Measurements from ENCODE around the gene BTNL3. TPM values are rescaled to one million over a fixed set of nuclear protein-coding genes. Genes with fewer than 3 reads are reported as not detected.
A peak's percentile ranks its signal among the peaks of the same experiment; 100 is the strongest.

Gene BTNL3
- total RNA-seq, 2 donors from 2014 or later = 1.6 TPM; not detected in 1

- Histone ChIP-seq H3K4me3 (no peak overlapping the region), H3K4me1 (replicated peaks) (peaks cover under 1% of the 10 kb centered on the region), H3K27ac (no peak overlapping the region), H3K36me3 (no peaks in the 10 kb centered on the region), H3K27me3 (replicated peaks; ENCODE audit: insufficient read depth) (peaks cover 9% of the 10 kb centered on the region), H3K9me3 (no peaks in the 10 kb centered on the region)
- whole genome bisulfite sequencing = 83% methylated on average over 2 of the region's 2 CpGs
- intact Hi-C loops (cut with DNase I) = no loop called here
- TF ChIP-seq CTCF (IDR thresholded peaks at IDR 0.05) (no peak), POLR2AphosphoS5 (IDR thresholded peaks at IDR 0.05) (no peak), POLR2A (IDR thresholded peaks at IDR 0.05) (no peak)
- no peak for DNase-seq (ENCODE audit: low spot score)
Observed at GRCh38 chr5:181047288-181047687, 58.6 kb downstream of the BTNL3 start.

GRCh38 chr5:181047921-181048320 is 59.3 kb downstream of the BTNL3 start:
- Histone ChIP-seq H3K27me3 (replicated peaks; ENCODE audit: insufficient read depth) (peaks cover 9% of the 10 kb centered on the region), H3K4me1 (replicated peaks) (peaks cover 3% of the 10 kb centered on the region), H3K36me3 (no peaks in the 10 kb centered on the region), H3K9me3 (no peaks in the 10 kb centered on the region), H3K27ac (no peak overlapping the region), H3K4me3 (no peak overlapping the region)
- intact Hi-C loops (cut with DNase I) = no loop called here
- TF ChIP-seq POLR2A (IDR thresholded peaks at IDR 0.05) (no peak), POLR2AphosphoS5 (IDR thresholded peaks at IDR 0.05) (no peak), CTCF (IDR thresholded peaks at IDR 0.05) (no peak)
- 94% methylated on average over 15 of the region's 15 CpGs for WGBS
- no peak for DNase-seq (ENCODE audit: low spot score)

- intact Hi-C loops (cut with DNase I) = no loop called here
- Histone ChIP-seq H3K4me1 (replicated peaks) (peaks cover 9% of the 10 kb centered on the region), H3K9me3 (no peaks in the 10 kb centered on the region), H3K27me3 (replicated peaks; ENCODE audit: insufficient read depth) (peaks cover 21% of the 10 kb centered on the region), H3K4me3 (no peak overlapping the region), H3K27ac (no peak overlapping the region), H3K36me3 (no peaks in the 10 kb centered on the region)
- TF ChIP-seq POLR2AphosphoS5 (IDR thresholded peaks at IDR 0.05) (no peak), CTCF (IDR thresholded peaks at IDR 0.05) (no peak), POLR2A (IDR thresholded peaks at IDR 0.05) (no peak)
- no peak for DNase-seq (ENCODE audit: low spot score)
- 85% methylated on average over 5 of the region's 5 CpGs for WGBS
Observed at GRCh38 chr5:181050016-181050415, 61.4 kb downstream of the BTNL3 start.

- Histone ChIP-seq H3K27ac (no peak overlapping the region), H3K36me3 (no peaks in the 10 kb centered on the region), H3K4me1 (replicated peaks) (peaks cover 9% of the 10 kb centered on the region), H3K27me3 (replicated peaks; ENCODE audit: insufficient read depth) (peaks cover 21% of the 10 kb centered on the region), H3K4me3 (peak overlapping the region; percentile 41 to 44), H3K9me3 (no peaks in the 10 kb centered on the region)
- 15% methylated on average over 27 of the region's 27 CpGs for WGBS
- TF ChIP-seq POLR2AphosphoS5 (IDR thresholded peaks at IDR 0.05) (no peak), POLR2A (IDR thresholded peaks at IDR 0.05) (no peak), CTCF (IDR thresholded peaks at IDR 0.05) (no peak)
- no peak for DNase-seq (ENCODE audit: low spot score)
- intact Hi-C loops (cut with DNase I) = no loop called here
Observed at GRCh38 chr5:181051841-181052671, 63.4 kb downstream of the BTNL3 start.
